Endothelial cell (in vitro differentiated cells): ENCODE measurements around the gene DLGAP3. TPM values are rescaled to one million over a fixed set of nuclear protein-coding genes. Genes with fewer than 3 reads are reported as not detected.

ENCODE experiments used
- DNase-seq: peaks from one replicate; pipeline ENCODE4 v3.0.0; 2021; ENCODE audit warnings: low spot score
- H3K27ac Mint-ChIP-seq: one replicate; pipeline ENCODE4 v1.8.0; 2021; ENCODE audit warnings: mixed read lengths, inconsistent platforms; ENCODE audit not compliant: unreplicated experiment
- H3K27me3 Mint-ChIP-seq: one replicate; pipeline ENCODE4 v1.8.0; 2021; ENCODE audit warnings: mild to moderate bottlenecking, moderate library complexity, mixed read lengths, inconsistent platforms; ENCODE audit not compliant: unreplicated experiment
- H3K36me3 Mint-ChIP-seq: one replicate; pipeline ENCODE4 v1.8.0; 2021; ENCODE audit warnings: mild to moderate bottlenecking, low read depth, mixed read lengths, inconsistent platforms; ENCODE audit not compliant: unreplicated experiment
- H3K4me1 Mint-ChIP-seq: one replicate; pipeline ENCODE4 v1.8.0; 2021; ENCODE audit warnings: mild to moderate bottlenecking, mixed read lengths, inconsistent platforms; ENCODE audit not compliant: unreplicated experiment
- H3K4me3 Mint-ChIP-seq: one replicate; pipeline ENCODE4 v1.8.0; 2021; ENCODE audit warnings: mild to moderate bottlenecking, mixed read lengths, inconsistent platforms; ENCODE audit not compliant: unreplicated experiment
- H3K9me3 Mint-ChIP-seq: one replicate; pipeline ENCODE4 v1.8.0; 2021; ENCODE audit warnings: mixed read lengths, inconsistent platforms; ENCODE audit not compliant: unreplicated experiment
- total RNA-seq: library from RNA; stranded (reverse); fragmentation: NEBNext Ultra II Directional; extraction: Animal tissue kit (Norgen Biotek cat#: 25700); gene quantifications from one replicate; pipeline ENCODE4 v1.2.1, GENCODE V29; 2021; ENCODE audit not compliant: unreplicated experiment
- TF ChIP-seq, protein P1 (sequence below): fragments of 200-600 bp; sonication (generic); IDR thresholded peaks from one replicate; pipeline ENCODE4 v1.5.0; 2021; ENCODE audit warnings: antibody characterized with exemption; ENCODE audit not compliant: unreplicated experiment

DLGAP3 gene
- total RNA-seq, 1 donor from 2014 or later: 9.1 TPM

DNA sequence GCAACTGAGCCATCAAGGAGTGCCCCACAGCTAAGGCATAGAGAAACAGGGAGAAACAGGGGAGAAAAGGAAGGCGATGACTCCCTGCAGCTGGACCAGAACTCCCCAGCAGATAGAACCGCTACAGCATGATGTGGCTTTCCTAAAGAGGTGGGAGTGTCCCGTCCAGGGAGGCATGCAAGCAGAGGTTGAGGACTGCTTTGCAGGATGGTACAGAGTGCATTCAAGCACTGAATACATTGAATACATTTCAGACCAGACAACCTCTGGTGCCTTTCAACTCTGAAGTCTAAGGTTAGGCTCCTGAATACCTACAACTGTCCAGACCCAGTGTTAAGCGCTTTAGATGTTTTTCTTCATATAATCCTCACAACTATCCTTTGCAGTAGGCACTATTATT lies 13.3 kb downstream of the DLGAP3 start:
- no peaks in the 10 kb centered on the region for H3K9me3 Mint-ChIP-seq
- DNase-seq: no peak

DNA sequence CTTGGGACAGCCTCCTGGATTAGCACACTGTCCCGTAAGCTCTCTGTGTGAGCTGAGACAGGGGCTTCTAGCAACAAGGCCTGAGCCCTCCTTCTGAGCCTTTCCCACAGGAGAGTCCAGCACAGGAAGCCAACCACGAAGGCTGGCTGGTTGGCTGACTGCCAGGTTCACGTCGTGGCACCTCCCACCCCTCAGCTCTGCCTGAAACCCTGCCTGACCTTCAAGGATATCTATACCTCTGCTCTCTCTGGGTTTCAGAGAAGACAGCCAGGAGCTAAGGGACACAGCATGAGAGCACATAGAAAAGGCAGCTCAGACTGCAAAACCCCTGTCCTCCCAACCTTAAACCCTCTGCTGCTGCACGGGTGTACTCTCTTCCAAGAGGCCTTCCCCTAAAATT lies 13.9 kb downstream of the DLGAP3 start:
- no peak for DNase-seq
- Mint-ChIP-seq H3K9me3 (no peaks in the 10 kb centered on the region), H3K27ac (no peak overlapping the region), H3K4me3 (no peak overlapping the region), H3K27me3 (peaks cover 5% of the 10 kb centered on the region), H3K4me1 (peaks cover 2% of the 10 kb centered on the region), H3K36me3 (no peaks in the 10 kb centered on the region)
- TF ChIP-seq, protein P1, sequence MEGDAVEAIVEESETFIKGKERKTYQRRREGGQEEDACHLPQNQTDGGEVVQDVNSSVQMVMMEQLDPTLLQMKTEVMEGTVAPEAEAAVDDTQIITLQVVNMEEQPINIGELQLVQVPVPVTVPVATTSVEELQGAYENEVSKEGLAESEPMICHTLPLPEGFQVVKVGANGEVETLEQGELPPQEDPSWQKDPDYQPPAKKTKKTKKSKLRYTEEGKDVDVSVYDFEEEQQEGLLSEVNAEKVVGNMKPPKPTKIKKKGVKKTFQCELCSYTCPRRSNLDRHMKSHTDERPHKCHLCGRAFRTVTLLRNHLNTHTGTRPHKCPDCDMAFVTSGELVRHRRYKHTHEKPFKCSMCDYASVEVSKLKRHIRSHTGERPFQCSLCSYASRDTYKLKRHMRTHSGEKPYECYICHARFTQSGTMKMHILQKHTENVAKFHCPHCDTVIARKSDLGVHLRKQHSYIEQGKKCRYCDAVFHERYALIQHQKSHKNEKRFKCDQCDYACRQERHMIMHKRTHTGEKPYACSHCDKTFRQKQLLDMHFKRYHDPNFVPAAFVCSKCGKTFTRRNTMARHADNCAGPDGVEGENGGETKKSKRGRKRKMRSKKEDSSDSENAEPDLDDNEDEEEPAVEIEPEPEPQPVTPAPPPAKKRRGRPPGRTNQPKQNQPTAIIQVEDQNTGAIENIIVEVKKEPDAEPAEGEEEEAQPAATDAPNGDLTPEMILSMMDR: no peak

More for the DNA sequence above, 13.3 kb downstream of the DLGAP3 start:
- TF ChIP-seq, protein P1: no peak
- H3K36me3 Mint-ChIP-seq: no peaks in the 10 kb centered on the region
- H3K27me3 Mint-ChIP-seq: peaks cover 8% of the 10 kb centered on the region
- no peak overlapping the region for H3K4me3 Mint-ChIP-seq
- H3K4me1 Mint-ChIP-seq: peaks cover 2% of the 10 kb centered on the region
- no peak overlapping the region for H3K27ac Mint-ChIP-seq

DNA sequence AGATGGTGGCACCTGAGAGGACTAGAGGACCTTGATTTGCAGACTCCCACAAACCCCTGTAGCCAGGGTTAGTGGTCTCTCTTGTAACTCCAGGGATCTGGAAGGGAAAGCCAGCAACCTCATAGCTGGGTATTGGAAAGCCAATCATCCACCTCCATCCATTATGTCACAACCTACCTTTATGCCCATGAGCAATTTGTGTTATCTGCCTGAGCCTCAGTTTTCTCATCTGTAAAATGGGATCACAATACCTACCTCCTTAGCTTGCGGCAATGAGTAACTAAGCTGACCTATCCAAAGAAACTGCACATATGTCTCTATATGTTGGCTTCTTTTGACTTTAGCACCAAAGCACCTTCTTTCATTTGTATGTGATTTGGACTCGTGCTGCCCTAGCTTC lies 14.5 kb downstream of the DLGAP3 start:
- H3K27ac Mint-ChIP-seq: no peak overlapping the region
- H3K36me3 Mint-ChIP-seq: no peaks in the 10 kb centered on the region
- DNase-seq: no peak
- no peaks in the 10 kb centered on the region for H3K9me3 Mint-ChIP-seq
- no peak overlapping the region for H3K4me3 Mint-ChIP-seq
- H3K27me3 Mint-ChIP-seq: peaks cover 5% of the 10 kb centered on the region
- H3K4me1 Mint-ChIP-seq: peaks cover 2% of the 10 kb centered on the region
- TF ChIP-seq, protein P1: no peak

DNA sequence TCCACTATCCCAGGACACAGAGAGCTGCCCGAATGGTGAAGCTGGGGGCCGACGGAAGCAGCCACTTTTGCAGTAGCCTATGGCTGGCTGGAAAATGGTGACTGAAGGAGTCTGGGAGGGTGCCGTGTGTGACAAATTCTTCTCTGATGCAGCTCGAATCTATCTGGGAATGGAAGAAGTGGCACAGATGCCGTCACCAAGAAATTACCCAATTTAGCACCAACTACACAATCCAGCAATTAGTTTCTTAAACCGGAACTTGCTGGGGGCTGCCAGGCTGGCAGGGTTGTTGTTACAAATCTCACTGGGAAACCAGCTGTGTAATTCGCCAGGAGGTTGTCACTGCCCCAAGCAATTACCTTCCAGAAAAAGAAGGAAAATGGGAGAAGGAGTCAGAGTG lies 18.0 kb downstream of the DLGAP3 start:
- TF ChIP-seq, protein P1: no peak
- peaks cover 2% of the 10 kb centered on the region for H3K4me1 Mint-ChIP-seq
- H3K27ac Mint-ChIP-seq: no peak overlapping the region
- no peaks in the 10 kb centered on the region for H3K9me3 Mint-ChIP-seq
- DNase-seq: no peak
- H3K27me3 Mint-ChIP-seq: peaks cover 1% of the 10 kb centered on the region
- H3K36me3 Mint-ChIP-seq: no peaks in the 10 kb centered on the region
- H3K4me3 Mint-ChIP-seq: no peak overlapping the region

DNA sequence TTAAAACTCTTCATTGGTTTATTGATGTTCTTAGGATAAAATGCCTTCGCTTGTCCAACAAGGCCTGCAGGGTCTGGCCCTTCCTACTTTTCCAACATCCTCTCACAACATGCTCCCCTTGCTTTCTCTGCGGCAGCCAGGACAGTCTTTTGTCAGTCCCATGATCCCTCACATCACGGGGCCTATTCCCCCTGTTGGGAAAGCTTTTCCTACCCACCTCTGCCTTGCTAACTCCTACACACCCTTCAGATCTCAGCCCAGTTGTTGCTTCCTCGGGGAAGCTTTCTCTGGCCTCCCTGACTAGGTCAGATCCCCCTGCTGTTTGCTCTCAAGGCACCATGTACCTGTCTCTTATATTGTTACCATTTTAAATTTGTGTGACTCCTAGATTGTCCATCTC lies 19.0 kb downstream of the DLGAP3 start:
- H3K9me3 Mint-ChIP-seq: no peaks in the 10 kb centered on the region
- H3K27ac Mint-ChIP-seq: no peak overlapping the region
- H3K36me3 Mint-ChIP-seq: no peaks in the 10 kb centered on the region
- peaks cover 2% of the 10 kb centered on the region for H3K4me1 Mint-ChIP-seq
- H3K4me3 Mint-ChIP-seq: no peak overlapping the region
- TF ChIP-seq, protein P1: no peak
- no peak for DNase-seq
- peaks cover 1% of the 10 kb centered on the region for H3K27me3 Mint-ChIP-seq
